HuH-7 (cell line): ENCODE measurements around the gene FIGLA.

ENCODE experiments used
- DNase-seq: peaks from one replicate; pipeline ENCODE4 v3.0.0; 2011; ENCODE audit warnings: low spot score

FIGLA gene, protein sequence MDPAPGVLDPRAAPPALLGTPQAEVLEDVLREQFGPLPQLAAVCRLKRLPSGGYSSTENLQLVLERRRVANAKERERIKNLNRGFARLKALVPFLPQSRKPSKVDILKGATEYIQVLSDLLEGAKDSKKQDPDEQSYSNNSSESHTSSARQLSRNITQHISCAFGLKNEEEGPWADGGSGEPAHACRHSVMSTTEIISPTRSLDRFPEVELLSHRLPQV

DNA sequence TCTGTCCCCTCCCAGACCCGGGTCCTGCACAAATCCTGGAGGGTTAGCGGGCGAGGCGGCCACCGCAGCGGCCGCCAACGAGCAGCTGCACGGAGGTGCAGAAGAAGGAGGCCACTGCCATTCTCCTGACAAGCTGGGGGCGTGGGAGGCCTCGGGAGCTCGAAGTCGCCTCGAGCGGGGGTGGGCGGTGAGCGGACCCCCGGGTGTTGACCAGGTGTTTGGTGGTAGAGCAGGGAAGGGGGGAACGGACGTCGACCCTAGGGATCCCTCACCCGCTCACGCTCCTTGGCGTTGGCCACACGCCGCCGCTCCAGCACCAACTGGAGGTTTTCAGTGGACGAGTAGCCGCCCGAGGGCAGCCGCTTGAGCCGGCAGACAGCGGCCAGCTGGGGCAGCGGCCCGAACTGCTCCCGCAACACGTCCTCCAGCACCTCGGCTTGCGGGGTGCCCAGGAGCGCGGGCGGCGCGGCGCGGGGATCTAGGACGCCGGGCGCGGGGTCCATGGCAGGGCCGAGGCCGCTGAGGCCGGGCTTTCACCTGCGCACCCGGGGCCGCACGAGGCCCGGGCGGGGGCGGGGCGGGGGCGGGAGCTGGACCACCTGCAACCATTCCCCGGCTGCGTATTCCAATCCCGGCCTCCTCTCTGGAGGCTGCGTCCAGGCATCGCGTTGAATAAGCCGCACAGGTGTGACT lies at the start of gene FIGLA:
Gene FIGLA, minus strand, starts transcription at position 508 of the 693 bp plus-strand sequence. Its CDS starts 5 bp downstream, at position 503.
- no peak for DNase-seq

DNA sequence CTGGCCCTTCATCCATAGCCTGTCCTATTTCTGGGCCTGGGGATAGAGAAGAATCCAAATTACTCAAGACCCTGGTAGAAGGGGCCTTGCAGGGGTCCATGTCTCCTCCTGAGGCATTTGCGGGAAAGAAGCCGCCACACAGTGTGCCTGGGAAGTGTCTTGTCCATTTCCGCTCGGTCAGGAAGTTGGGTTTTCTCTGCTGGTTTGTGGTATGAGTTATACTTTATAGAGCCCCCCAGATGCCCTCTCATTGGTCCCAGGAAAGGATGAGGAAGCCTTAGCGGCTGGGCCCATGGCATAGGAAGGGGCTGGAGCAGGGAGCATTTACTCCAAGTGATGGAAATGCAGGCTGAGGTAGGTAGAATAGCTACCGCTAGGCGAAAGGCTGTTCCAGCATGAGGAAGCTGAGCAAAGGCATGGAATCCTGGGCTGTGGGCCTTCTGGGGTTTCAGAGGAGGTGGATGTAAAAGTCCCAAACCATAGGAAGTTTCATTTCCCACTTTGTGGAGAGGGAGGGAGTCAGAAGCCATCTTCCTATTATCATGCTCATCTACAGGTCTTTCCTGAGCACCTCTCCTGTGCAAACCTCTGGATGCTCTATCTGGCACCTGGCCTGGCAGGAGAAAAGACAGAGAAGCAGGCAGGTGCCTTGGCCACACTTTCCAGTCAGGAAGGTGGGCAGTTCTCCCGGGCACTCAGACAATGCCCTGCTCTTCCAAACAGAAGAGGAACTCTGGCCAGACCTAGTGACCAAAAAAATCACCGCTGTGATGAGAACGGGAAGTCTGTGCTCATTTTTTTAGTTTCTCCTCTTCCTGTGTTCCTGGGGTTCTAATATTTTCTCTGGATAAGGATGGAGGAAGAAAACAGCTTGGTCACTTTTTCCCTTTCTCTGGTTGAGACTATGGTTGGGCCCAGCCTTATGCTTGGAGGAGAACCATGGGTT lies 47.8 kb upstream of the FIGLA start:
- no peak for DNase-seq

DNA sequence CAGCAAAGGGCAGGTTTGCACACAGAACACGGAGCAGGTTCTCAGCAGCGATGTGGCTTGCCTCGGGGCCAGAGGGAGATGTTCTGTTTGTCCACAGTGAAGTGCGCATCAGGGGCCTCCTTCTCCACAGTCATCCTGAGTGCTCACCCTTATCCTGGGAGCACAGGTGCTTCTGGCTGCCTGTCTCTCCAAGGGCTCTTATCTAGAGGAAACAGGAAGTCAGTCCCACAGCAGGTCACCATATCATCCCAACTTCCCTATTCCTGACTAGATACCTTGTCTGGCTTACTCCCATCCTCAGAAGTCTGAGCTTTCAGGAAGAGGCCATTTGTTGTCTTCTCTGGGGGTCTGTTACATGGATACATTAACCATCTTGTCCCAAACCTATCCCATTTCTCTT lies 45.2 kb upstream of the FIGLA start, which contains the start of gene CD207:
Gene CD207, minus strand, starts transcription at position 174 of the 400 bp plus-strand sequence. Its CDS starts 40 bp downstream, at position 134.
- DNase-seq, result no peak

DNA sequence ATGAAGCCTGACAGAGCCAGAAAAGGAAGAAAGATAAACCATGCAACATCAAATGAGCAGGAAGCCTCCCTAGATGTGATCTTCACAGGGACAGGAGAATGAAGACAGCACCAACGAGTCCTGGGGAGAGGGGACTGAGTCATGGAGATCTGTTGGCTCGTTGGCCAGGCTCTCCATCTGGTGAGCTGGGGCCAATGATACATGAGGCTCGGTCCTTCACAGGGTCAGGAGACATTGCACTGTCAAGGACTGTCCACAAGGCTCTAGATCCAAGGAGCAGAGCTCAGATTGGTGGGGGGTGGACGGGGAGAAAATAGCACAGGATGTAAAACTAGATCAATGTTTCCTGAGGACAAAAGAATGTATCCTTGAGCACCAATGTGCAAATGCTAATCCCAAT lies 44.4 kb upstream of the FIGLA start:
- no peak for DNase-seq

DNA sequence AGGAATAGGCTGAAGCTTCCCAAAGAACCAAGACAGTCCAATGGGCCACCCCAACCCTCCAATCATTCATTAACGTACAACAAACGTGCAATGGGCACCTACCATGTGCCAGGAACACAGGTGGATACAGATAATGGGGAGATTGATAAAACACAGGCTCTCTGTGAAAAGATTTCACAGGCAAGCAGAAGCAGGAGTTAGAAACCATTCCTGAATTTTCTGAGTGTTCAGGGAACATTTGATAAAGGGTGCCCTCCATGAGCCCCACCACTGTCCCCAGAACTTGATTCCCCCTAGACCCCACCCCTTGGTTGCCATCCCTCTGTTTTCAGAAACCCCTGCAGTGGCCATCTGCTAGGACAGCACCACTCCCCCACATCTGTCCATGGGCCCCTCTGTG lies 43.7 kb upstream of the FIGLA start:
- DNase-seq, result no peak

DNA sequence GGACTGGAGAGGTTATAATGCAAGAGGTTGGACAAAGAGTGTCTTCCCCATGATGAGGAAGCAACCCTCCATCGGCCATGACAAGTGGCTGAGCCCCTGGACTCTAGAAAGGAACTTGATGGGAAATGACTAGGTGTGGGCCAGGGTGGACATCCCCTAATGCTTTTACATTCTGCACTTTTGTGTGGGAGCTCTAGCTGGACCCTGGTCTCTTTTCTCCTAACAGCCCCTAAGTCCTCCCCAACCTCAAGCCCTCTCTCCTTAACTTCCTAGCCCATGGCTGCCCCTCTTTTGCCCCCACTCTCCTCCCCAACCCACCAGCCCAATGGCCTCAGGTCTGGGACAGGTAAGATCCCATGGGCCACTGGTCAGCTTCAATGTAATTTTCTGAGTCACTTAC lies 42.8 kb upstream of the FIGLA start:
- no peak for DNase-seq

DNA sequence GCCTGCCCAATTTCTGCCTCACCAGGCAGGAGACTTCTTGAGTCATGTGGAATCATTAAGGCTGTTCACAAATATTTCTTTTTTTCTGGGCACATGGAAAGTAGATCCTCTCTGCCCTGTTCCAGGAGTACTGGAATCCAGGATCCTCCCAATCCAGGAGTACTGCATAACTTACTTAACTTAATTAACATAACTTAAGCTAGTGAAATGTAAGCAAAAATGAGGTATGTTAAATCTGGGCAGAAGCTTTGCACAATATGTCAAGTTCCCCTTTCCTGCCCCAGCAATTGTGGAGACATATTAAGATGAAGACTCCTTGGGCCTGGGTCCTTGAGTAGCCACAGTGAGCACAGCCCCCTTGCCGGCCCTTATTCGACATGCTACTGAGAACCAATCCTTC lies 41.9 kb upstream of the FIGLA start:
- DNase-seq, result no peak

DNA sequence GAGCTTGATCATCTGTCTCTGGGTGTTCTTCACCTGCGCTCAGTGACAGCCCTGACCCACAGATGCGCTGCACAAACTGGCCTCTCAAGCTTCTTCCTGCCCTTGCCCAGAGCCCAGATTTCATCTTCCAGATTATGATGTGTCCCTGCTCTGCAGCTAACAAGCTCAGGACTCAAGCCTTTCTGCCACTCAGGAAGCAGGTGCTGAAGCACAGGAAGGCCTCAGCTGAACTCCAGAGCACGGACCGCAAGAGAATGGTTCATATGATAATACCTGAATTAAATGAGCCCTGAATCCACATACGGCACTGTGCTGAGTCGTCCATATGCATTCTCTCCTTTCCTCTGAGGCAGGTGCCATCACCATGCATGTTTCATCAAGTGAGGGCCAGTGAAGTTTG lies 41.4 kb upstream of the FIGLA start:
- no peak for DNase-seq

DNA sequence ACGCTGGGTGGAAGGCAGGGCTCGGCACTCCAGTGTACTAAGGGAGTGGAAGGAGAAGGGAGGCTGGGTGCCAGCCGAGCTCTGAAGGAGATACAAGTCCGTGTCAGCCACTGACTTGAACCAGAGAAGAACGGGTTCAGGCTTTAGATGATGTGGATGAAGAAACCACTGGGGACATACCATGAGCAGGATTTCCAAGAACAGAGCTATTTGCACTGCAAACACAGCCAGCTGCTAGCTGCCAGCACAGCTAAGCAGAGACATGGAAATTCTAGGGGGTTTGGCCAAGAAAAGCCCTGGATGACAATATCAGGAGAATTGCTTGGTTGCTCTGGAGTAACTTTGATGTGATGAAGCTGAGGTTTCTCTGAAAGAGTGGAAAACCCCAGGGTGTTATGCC lies 39.9 kb upstream of the FIGLA start:
- no peak for DNase-seq

DNA sequence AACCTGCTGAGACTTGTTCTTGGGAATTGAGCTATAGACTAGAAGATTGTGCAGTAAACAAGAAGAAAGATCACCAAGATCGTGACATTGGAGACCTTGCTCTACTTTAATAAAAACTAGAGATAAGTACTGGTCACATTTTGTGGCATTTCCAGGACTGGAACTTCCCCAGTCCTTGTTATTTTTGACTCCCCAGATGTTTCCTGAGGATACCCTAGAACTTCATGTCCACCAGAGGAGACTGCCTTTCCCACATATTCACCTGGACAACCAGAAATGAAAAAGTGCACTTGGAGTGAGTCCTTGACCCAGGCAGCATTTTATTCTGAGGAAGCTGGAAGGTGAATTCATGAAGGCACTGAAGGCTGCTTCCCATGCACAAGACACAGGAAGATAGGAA lies 39.5 kb upstream of the FIGLA start:
- DNase-seq, result no peak

DNA sequence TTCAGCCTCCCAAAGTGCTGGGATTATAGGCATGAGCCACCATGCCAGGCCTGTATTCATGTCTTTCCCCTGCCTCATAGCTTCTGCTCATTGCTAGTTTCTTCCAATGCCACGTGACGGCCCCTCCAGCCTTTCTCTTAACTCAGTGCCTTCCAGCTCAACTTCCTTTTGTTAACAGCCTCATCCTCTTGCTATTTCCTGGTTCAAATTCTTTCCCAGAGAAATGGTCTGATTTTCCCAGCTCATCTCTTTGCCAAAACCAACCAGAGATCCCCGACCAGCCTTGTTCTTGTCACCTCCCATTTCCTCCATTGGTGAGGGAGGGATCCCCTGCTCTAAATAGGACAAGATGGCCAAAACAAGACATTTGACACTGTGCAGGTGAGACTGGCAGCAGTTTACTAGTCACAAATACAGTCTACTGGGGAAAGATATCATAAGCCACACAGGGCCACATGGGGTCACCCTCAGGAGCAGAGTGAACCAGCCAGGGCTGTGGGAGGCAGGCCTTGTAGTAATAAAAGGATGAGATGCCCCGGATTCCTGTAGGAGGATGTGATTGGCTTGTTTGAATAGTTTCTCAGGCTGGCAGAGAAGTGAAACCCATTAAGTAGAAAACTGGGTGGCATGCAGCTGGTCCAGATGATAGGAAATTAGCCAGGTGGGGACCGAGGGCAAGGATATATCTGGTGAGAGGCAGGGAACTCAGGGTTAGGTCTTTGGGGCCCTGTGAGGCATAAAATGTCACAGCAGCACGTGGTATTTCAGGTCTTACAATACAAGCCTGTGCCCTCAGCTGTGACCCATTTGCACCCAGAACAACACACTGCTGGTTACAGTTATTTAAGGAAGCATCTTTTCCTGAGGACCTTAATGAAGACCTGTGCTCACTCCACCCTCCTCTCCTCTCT lies 38.7 kb upstream of the FIGLA start:
- DNase-seq, result no peak

DNA sequence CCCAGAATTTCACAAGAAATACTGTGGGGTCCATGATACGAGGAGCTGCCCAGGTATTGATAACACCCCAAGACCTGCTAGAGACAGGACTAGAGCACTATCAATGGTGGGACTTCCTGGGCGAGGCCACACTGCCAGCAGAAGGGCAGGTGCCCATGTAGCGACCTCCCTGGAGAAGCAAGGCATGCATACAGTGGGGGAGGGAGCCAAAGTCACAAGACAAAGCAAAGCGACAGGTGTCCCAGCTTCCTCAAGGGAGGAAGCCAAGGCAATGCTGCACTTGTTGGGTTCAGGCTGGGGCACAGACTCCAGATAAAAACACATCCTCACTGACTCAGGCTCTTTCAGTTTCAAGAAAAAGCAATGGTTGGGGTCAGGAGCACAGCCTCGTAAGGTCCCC lies 37.7 kb upstream of the FIGLA start:
- DNase-seq, result no peak

DNA sequence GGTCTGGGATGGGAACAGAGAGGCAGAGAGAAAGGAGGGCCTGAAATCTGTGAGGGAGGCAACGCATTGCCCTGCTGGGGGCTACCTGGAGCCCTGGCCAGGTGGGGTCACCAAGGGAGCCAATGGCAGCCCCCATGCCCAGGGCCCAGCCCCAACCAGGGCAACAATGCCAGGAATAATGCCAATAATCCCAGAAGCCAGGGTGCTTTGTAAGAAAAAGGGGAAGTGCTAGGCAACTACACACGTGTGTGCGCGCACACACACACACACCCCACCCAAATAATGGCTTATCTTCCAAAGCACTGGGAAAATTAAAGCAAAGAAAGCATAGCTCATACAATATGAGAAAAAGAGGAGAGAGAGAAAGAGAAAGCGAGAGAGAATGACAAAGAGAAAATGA lies 36.9 kb upstream of the FIGLA start:
- DNase-seq, result no peak

DNA sequence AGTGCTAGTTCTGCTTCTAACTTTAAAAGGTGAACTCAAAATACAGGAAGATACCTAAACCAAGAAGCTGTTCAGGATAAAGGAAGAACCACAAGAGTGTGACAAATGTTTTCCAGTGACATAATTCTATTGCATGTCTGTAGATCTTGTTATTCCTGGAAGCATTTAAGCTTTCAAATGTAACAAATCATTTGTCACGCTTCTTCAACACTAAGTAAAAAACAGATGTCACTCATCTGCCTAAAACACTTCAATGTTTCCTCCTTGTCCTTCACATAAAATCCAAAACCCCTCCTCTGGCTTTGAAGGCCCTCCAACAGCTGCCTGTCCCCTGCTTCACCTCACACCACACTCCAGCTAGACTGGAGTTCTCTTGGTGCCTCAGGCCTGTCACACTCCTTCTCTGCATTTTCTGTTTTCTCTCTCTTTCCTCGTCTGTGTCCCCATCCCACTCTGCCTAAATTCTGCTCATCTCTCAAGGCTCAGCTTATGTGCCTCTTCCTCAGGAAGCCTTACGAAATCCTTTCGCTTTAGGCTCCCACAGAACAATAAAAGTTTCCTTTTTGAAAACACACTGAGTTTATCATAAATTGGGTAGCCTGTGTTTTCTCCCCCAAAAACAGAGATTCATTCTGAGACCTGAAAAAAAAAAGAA lies 36.4 kb upstream of the FIGLA start:
- DNase-seq, result no peak

DNA sequence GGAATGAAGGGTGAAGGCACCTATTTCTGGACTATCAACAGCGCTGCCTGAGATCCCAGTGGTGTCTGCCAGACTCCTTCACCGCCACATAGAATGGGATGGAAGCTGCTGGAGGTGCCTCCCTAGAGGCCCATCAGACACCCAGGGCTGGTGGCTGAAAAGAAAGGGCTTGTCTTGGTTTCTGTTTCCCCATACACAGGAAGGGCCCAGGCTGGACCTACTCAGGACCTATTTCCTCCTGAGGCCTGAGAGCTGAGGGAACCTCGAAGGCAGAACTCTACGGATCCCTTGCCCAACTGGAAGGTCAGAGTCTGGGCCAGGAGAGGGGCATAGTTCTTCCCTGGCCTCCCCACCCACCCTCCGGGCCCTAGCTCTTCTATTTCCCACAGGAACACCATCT lies 32.8 kb upstream of the FIGLA start:
- no peak for DNase-seq

DNA sequence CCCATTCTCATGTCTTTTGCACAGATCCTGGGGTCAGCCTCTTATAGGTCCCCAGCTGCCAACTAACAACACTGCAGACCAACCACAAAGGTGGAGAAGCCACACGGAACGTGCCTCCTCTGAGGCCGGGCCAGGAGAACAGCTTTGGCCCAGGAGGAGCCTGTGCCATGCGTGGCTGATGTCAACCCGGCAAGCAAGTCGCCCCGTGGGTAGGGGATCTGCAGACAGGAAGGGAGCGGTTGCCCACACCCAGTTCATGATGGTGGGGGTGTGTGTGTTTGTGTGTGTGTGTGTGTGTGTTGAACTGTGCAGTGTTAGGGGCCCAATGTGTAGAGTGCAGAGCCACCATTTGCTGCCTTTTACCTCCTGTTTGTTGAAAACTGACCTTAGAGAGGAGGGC lies 32.4 kb upstream of the FIGLA start:
- DNase-seq, result no peak

DNA sequence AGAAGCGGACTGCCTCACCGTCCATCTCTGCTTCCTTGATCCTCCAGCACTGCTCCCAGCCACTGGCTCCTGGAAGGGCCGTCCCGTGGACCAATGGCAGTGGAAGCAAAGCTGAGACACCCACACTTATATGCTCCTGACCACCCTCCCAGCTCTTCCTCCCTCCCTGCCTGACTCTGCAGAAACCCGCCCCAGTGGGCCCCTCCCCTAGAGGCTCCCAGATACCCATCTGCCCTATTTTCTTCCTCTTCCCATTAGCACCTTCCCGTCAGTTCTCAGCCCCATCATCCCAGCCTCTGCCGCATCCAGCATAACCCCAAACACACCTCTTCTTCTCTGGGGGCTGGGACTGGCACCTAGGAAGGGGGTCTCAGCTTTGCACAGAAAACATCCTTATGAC lies 30.1 kb upstream of the FIGLA start, which contains the start of gene CLEC4F:
Gene CLEC4F, minus strand, starts transcription at position 101 of the 400 bp plus-strand sequence. Its CDS starts 76 bp downstream, at position 25.
- no peak for DNase-seq

DNA sequence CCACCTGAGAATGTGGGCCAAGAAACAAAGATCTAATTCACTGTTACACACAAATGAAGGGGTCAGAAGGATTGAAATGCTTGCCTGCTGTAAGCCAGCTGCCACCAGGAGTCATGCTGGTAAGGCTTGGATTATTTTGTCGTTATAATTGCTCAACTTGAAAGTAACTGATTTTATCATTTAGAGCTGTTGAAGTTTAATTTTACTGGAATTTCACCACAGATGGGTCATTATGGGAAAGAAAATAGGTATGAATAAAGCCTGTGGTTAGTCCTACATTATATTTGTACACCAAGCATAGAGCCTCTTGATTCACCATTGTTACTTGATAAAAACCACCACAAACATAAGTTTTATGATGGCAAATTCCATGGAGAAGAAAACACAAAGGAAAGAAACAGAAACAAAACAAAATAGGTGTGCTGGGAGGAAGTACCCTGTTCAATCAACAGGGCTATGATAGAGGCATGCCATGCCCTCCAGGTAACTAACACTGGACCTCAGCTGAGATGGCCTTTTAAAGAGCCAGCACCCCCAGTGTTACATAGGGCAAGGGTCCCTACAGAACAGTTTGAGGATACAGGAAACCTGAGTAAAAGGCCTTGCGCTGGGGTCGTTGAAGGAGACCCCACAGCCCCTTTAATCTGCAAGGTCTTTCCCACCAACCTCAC lies 27.0 kb upstream of the FIGLA start:
- no peak for DNase-seq

DNA sequence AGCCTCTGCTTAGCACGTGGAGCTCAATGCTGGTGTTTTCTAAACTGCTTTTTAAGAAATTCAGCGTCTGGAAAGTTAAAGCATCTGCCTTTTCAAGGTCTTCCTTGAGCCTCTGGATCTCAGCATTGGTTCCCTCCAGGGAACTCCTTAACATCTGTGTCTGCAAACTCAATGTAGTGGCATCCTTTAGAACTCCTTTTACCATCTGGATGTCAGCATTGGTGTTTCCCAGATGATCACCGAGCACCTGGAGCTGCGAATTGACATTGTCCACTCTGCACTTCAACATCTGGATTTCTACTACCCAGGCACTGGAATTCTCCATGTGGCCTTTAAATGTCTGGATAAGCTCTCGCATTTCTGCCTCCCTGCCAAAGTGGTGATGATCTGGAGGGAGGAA lies 26.3 kb upstream of the FIGLA start:
- DNase-seq, result no peak
